CD4-positive, alpha-beta T cell treated with Interleukin-15 for 4 hours (primary cell): ENCODE results near the gene SERPINB1.
A peak's percentile ranks its signal among the peaks of the same experiment; 100 is the strongest.

Experiments
- DNase-seq: peaks from one replicate; pipeline ENCODE4 v3.0.0-alpha.2; 2020; ENCODE audit warnings: low spot score

Gene SERPINB1

GRCh38 chr6:2848851-2849250 is 7.2 kb upstream of the SERPINB1 start:
- peak; percentile 65 for DNase-seq

GRCh38 chr6:2845880-2846208 is 4.2 kb upstream of the SERPINB1 start:
- no peak for DNase-seq

- DNase-seq: no peak
Measured at GRCh38 chr6:2844008-2844407, 2.3 kb upstream of the SERPINB1 start.

GRCh38 chr6:2843138-2843740 is 1.6 kb upstream of the SERPINB1 start:
- no peak for DNase-seq

DNA sequence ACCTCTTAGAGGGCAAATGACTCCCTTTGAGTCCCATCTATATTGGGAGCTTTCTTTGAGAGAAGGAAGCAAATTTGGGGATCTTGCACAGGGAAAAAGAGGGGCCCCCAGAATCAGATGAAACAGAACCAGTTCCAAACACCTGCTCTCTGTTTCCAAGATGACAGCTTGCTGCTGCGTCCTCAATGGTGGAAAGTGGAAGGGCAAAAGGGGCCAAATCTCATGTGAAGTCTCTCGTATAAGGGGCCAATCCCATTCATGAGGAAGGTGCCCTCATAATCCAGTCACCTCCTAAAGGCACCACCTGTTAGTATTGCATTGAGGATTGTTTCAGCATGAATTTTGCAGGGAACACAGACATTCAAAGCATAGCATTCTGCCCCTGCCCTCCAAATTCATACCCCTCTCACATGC is 483 bp upstream of the SERPINB1 start:
- DNase-seq: no peak

DNA sequence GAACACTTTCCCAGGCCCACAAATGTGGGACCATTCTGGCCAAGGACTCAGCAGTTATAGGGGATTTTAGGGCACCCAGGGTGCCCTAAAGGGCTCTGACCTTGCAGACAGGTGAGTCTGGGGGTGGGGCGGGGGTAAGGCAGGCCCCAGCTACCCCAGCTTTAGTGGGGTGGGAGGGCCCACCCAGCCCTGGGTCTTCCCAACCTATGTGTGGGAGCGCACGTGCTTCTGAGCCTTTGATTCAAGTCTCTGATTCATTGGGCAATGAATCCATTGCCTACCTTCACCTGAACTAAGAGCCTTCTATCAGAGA is 958 bp downstream of the SERPINB1 start:
- no peak for DNase-seq

GRCh38 chr6:2839982-2840748 is 1.5 kb downstream of the SERPINB1 start:
- DNase-seq: no peak

DNA sequence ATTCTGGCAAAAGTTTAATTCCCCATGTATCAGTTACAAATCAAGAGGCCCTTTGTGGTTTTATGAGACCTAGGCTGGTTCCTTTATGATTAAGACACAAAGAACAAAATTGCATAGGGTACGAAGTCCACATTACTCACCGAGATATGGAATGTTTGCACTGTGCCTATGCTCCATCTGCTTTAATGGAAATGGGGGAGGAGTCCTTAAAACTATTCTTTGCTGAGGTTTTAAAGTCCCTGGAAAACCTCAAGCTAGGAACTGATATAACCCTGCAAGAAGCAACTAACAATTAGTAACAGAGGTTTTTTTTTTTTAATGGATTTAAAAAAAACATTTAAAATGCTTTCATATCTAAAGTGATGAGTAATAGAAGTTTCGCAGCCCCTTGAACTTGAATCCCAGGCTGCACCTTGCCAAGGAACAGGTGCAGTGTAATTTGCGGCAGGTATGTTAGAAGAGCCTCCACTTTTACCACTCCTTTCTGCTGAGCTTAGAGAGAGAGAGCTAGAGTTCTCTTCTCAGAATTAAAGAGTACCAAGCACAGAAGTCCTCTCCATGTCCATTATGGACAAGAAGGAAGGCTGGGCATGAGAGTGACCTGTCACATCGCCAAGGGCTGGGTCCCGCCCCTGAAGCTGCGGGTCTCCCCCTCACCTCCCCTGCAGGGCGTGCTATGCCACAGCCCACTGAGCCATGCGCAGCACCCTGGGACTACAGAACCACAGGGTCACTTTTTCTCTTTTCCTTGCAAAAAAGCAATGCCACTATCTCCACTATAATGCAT is 2.3 kb downstream of the SERPINB1 start:
- DNase-seq: no peak

DNA sequence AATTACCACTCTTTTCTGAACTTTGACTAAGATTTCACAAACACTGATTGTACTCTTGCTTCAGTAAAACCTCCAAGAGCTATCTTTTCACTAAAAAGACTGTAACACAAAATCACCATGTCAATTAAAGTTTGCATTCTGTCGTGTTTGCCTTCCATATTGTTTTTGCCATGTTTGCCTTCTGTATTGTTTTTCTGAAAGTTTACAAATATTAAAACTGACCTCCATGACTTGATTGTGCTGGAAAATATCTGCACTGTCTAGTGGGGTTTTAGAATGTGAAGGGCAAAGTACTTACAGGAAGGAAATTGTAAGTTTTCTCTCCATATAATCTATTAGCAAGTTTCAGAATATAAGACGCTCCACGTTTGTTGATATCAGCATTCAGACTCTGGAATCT is 3.4 kb downstream of the SERPINB1 start:
- DNase-seq: no peak

GRCh38 chr6:2834262-2834661 is 7.4 kb downstream of the SERPINB1 start:
- DNase-seq: no peak

DNA sequence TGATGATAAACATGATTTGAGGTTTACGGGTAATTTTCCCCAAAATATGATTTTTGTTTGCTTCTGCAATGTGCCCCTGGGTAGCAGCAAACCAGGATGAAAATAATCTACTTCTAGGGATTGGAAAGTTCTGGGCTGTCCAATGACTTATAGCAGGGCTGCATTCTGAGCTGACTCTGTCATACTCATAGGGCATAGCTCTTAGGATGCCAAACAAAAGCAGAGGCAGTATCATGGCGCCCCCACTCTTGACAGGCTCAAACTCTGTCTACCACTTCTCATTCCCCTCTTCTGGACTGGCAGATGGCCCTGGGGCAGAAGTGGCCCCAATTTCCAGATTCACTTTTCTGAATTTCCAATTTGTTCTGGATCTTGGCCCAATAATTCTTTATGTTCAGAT is 10.3 kb downstream of the SERPINB1 start:
- no peak for DNase-seq

- DNase-seq: no peak
Measured at GRCh38 chr6:2830183-2830582, 11.5 kb downstream of the SERPINB1 start.

GRCh38 chr6:2829253-2829652 is 12.4 kb downstream of the SERPINB1 start:
- DNase-seq: no peak

DNA sequence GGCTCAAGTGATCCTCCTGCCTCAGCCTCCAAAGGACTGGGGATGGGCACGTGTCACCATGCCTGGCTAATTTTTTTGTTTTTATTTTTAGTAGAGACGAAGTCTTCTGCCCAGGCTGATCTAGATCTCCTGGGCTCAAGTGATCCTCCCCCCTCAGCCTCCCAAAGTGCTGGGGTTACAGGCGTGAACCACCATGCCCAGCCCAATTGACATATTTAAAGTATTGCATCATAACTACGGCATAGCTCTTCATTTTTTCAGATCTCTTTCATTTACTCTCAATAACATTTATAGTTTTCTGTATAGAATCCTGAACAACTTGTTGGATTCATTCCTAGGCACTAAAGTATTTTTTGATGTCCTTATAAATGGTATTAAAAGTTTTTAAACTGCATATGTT is 13.0 kb downstream of the SERPINB1 start:
- DNase-seq: no peak

DNA sequence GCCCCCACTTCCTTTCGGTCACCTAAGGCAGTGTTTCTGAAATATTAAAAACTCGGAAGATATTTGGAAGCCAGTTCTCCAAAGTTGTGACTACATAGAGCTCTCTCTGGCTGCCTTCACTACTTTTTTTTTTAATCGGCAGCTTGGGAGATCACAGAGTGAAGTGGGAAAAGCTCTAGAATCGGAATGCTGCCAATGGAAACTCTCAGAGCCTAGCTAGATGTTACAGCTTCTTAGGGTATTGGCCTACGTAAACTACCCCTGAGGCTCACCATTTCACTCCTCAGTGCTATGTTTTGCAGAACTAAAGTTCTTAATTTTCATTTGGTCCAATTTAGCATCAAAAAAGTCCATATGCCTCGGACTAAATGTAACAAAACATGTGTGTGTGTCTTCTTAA is 14.5 kb downstream of the SERPINB1 start:
- DNase-seq: no peak

DNA sequence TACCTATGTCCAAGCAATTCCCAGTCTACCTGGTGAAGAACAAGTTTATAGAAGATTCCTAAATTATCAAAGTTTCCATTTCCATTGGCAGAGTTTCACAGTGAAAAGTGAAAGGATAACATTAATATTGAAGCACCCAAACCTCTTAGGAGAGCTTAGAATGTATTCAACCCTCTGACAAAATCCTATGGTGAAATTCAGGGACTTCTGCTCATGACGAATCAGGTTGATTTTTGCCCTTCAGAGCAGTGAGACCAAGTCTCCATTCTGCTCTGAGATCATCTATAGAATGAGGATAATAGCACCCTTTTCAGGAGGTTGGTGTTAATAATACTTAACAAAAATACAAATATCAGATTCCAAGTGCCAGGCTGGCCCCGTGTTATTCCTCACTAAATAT is 15.5 kb downstream of the SERPINB1 start:
- no peak for DNase-seq

- DNase-seq: no peak
Measured at GRCh38 chr6:2823104-2823850, 18.4 kb downstream of the SERPINB1 start.

DNA sequence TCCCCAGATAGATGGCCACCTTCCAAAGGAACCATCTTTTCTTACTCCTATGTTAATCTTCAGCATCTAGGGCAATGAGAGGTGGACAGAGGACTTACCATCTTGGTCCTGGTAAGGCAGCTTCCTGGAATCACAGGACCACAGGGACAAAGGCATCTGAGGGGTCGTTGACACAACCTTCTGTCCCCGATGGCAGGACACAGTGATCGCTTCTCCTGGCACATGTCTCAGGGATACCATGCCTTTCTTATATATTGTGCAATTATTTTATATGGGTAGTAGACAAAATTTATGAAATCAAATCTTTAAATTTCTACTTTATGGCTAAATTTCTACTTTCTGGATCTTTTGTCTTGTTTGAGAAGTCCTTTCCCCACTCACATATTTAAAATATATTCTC is 20.1 kb downstream of the SERPINB1 start:
- DNase-seq: no peak

DNA sequence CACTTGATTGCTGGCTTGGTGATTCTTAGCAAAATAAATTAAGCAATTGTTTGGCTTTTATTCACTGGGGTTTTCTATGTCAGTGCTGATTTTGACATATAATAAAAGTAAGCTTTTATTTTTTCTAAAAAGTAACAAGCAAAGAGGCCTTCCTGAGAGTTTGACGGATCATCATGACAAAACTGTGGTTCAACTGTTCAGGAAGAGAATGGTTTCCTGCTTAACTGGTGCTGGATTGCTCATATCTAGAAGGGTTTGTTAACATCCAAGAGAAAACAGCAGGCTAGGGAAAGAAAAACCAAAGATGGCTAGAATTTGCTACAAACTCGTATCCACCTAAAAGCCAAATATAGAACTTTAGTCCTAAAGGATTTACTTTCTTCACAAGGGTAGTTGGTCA is 21.2 kb downstream of the SERPINB1 start:
- no peak for DNase-seq

DNA sequence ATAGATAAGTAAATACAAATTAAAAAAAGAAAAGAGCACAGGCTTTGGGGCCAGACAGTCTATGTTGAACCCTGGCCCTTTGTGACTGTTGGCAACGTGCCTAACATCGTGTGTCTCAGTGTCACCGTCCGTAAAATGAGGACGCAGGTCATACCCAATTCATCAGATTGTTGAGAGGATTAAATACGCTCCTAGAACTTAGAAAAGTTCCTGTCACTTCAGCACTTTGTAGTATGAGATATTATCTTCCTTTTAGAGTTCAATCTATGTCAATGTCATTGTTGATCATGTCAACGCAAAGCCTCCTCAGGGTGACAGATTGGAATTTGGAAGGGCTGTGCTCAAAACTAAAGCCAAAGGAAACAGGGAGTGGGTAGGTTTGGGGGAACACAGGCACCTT is 21.7 kb downstream of the SERPINB1 start:
- no peak for DNase-seq

GRCh38 chr6:2819115-2819514 is 22.5 kb downstream of the SERPINB1 start:
- no peak for DNase-seq

DNA sequence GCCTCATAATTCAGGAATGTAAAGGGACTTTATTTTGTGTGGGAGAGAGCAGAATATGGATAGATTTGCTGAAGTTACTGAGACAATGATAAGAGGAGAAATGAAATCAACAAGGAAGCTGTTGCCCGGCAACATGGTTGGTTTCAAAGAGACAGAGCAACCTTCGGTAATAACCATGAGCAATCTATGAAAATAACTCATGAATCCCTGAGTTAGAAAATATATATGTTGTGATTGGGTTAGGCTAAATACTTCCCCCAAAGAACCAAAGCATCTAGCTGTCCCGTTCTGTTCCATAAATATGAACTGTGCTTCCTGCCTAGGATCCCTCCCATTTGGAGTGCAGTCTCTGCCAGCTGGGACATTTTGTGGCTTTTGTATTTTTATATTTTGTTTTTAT is 23.1 kb downstream of the SERPINB1 start:
- no peak for DNase-seq

- DNase-seq: no peak
Measured at GRCh38 chr6:2817903-2818443, 23.7 kb downstream of the SERPINB1 start.
